IMR-90 (cell line): ENCODE data around the gene MTHFD2.

Source experiments
- CHD1 ChIP-seq: IDR thresholded peaks from 2 replicates; pipeline ENCODE4 v1.6.1; 2012; ENCODE audit warnings: low read depth, low read length, improper control_type of control experiment
- POLR2A ChIP-seq: IDR thresholded peaks from 2 replicates; pipeline ENCODE4 v1.6.1; 2012; ENCODE audit warnings: mild to moderate bottlenecking, low read depth, low read length
- RAD21 ChIP-seq: IDR thresholded peaks from 2 replicates; pipeline ENCODE4 v1.6.1; 2012; ENCODE audit warnings: low read length, improper control_type of control experiment
- TF ChIP-seq, protein P1 (sequence below): conservative IDR thresholded peaks from 2 replicates; pipeline ENCODE4 v1.5.1; 2012; ENCODE audit warnings: mild to moderate bottlenecking, low read depth, low read length, improper control_type of control experiment

DNA sequence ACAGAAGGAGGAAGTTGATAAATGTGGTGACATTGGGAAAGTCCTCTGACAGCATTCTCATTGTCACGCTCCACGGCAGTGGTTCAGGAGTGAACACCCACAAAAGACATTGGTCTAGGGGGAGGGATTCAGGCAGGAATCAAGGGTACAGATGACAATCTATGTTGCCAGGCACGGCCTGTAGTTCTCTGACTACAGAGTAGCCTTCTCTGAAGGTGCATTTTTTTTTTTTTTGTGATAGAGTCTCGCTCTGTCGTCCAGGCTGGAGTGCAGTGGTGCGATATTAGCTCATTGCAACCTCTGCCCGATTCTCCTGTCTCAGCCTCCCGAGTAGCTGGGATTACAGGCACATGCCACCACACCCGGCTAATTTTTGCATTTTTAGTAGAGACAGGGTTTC lies 12.4 kb upstream of the MTHFD2 start:
- TF ChIP-seq, protein P1, sequence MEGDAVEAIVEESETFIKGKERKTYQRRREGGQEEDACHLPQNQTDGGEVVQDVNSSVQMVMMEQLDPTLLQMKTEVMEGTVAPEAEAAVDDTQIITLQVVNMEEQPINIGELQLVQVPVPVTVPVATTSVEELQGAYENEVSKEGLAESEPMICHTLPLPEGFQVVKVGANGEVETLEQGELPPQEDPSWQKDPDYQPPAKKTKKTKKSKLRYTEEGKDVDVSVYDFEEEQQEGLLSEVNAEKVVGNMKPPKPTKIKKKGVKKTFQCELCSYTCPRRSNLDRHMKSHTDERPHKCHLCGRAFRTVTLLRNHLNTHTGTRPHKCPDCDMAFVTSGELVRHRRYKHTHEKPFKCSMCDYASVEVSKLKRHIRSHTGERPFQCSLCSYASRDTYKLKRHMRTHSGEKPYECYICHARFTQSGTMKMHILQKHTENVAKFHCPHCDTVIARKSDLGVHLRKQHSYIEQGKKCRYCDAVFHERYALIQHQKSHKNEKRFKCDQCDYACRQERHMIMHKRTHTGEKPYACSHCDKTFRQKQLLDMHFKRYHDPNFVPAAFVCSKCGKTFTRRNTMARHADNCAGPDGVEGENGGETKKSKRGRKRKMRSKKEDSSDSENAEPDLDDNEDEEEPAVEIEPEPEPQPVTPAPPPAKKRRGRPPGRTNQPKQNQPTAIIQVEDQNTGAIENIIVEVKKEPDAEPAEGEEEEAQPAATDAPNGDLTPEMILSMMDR, result no peak
- no peak for TF ChIP-seq POLR2A
- TF ChIP-seq CHD1, result no peak
- no peak for TF ChIP-seq RAD21
